Measurements from ENCODE around the gene SPOUT1. TPM values are rescaled to one million over a fixed set of nuclear protein-coding genes. Genes with fewer than 3 reads are reported as not detected.

Gene SPOUT1
- total RNA-seq, 6 experiments from 2014 or later, result 14.5 to 37.8 (median 24.5) TPM

DNA sequence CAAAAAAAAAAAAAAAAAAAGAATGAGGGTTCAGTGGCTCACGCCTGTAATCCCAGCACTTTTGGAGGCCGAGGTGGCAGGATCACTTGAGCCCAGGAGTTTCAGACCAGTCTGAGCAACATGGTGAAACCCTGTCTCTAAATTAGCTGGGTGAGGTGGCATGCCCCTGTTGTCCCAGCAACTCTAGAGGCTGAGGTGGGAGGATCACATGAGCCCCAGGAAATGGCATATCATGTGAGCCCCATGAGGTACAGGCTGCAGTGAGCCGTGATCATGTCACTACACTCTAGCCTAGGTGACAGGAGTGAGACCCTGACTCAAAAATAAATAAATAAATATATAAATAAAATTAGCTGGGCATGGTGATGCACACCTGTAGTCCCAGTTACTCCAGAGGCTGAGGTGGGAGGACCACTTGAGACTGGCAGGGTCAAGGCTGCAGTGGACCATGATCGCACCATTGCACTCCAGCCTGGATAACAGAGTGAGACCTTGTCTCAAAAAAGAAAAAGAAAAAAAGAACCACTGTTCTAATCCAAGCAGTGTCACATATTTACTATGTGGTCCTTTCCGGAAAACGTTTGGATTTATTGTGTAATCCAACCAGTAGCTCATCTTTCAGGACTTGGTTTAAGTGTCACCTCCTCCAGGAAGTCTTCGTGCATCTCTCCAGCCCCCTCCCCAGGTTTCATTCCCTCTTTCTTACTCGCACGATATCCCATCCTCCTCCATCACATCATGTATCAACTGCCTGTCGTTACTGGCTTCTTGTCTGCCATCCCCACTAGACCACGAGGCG lies 12.3 kb upstream of the SPOUT1 start:
- ATAC-seq (no peak), DNase-seq (no peak)
- intact Hi-C loops (cut with DNase I), result no loop called here
- Histone ChIP-seq H3K36me3 (no peaks in the 10 kb centered on the region), H3K27ac (no peak overlapping the region), H3K4me3 (no peak overlapping the region), H3K27me3 (no peaks in the 10 kb centered on the region), H3K4me1 (peaks cover 0 to 8% (median 0%) of the 10 kb centered on the region in 4 donors), H3K9me3 (no peaks in the 10 kb centered on the region)
- WGBS (ENCODE audit: insufficient coverage, low coverage, low lambda C conversion rate, missing lambda C conversion rate), result 86% methylated on average over 10 of the region's 12 CpGs
- no peak for TF ChIP-seq CTCF (IDR thresholded peaks at IDR 0.05)

- DNase-seq (no peak), ATAC-seq (peak; percentile 34 to 65 (median 58))
- intact Hi-C loops (cut with DNase I), result no loop called here
- TF ChIP-seq POLR2A (IDR thresholded peaks at IDR 0.05) (no peak), CTCF (IDR thresholded peaks at IDR 0.05) (no peak)
- H3K27ac ChIP-seq, result no peak overlapping the region
- peaks cover 0 to 12% (median 0%) of the 10 kb centered on the region in 4 donors for H3K4me1 ChIP-seq
- no peak overlapping the region for H3K4me3 ChIP-seq
- no peaks in the 10 kb centered on the region for H3K9me3 ChIP-seq
- no peaks in the 10 kb centered on the region for H3K36me3 ChIP-seq
- WGBS (ENCODE audit: insufficient coverage, low coverage, low lambda C conversion rate, missing lambda C conversion rate), result 86% methylated on average over 1 of the region's 1 CpG
- H3K27me3 ChIP-seq, result no peaks in the 10 kb centered on the region
Measured at GRCh38 chr9:128840524-128840923, 10.9 kb upstream of the SPOUT1 start.

DNA sequence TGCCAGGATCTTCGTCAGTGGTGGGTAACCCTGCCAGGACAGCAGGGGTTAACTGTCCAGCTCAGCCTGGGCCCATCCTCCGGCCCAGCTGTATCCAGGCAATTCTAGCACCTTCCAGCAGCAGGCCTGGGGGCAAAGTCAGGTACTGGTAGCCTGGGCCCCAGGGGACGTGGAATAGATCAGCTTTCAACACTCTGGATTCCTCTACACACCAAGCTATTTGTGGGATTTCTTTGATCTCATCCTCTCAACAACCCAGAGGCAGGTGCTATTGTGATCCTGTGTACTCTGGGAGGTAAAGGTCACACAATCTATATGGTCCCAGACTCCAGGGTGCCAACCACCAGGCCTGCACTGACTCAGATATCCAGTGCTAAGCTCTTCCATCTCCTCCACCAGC lies 8.7 kb upstream of the SPOUT1 start:
- no peaks in the 10 kb centered on the region for H3K27me3 ChIP-seq
- peak in 1 of 3 donors; percentile 6 for DNase-seq
- TF ChIP-seq CTCF (IDR thresholded peaks at IDR 0.05) (no peak), POLR2A (IDR thresholded peaks at IDR 0.05) (no peak)
- no peak for ATAC-seq
- H3K9me3 ChIP-seq, result no peaks in the 10 kb centered on the region
- WGBS (ENCODE audit: insufficient coverage, low coverage, low lambda C conversion rate, missing lambda C conversion rate), result 100% methylated on average over 1 of the region's 3 CpGs
- H3K27ac ChIP-seq, result no peak overlapping the region
- H3K4me3 ChIP-seq, result no peak overlapping the region
- no peaks in the 10 kb centered on the region for H3K36me3 ChIP-seq
- intact Hi-C loops (cut with DNase I), result no loop called here
- peaks cover 0 to 12% (median 0%) of the 10 kb centered on the region in 4 donors for H3K4me1 ChIP-seq

DNA sequence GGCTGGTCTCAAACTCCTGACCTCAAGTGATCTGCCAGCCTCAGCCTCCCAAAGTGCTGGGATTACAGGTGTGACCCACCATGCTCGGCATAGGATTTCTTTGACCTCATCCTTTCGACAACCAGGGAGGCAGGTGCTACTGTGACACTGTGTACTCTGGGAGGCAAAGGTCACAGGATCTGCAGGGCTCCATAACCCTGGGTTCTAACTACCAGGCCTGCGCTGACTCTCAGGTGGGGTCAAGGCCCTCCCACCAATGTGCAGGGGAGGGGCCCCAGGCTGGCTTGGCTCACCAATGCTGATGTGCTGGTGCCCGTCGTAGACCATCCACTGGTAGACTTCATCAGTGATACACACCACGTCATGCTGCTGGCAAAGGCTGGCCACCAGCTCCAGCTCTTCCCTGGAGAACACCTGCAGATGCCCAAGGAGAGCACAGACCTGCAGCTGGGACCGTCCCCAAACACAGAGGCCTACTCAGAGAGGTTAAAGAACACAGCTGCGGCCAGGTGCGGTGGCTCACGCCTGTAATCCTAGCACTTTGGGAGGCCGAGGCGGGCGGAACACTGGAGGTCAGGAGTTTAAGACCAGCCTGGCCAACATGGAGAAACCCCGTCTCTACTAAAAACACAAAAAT lies 7.0 kb upstream of the SPOUT1 start:
- no peak overlapping the region for H3K27ac ChIP-seq
- H3K4me3 ChIP-seq, result no peak overlapping the region
- H3K27me3 ChIP-seq, result no peaks in the 10 kb centered on the region
- no peaks in the 10 kb centered on the region for H3K36me3 ChIP-seq
- TF ChIP-seq CTCF (IDR thresholded peaks at IDR 0.05) (no peak), POLR2A (IDR thresholded peaks at IDR 0.05) (no peak)
- no peaks in the 10 kb centered on the region for H3K9me3 ChIP-seq
- ATAC-seq, result peak; percentile 48 to 64 (median 52)
- intact Hi-C loops (cut with DNase I), result no loop called here
- peak in 1 of 3 donors; percentile 18 for DNase-seq
- peaks cover 0 to 12% (median 0%) of the 10 kb centered on the region in 4 donors for H3K4me1 ChIP-seq
- 71% methylated on average over 4 of the region's 14 CpGs for WGBS (ENCODE audit: insufficient coverage, low coverage, low lambda C conversion rate, missing lambda C conversion rate)

Measured in right lobe of liver (tissue), 6 donors.